RWPE1 (cell line): ENCODE measurements around the gene LAMA5.
A peak's percentile ranks its signal among the peaks of the same experiment; 100 is the strongest.
"Not testable (repeated sequence)": the region's sequence is repeated elsewhere in the genome, so short reads cannot be mapped to it uniquely, and the experiment has no call there.

Experiments used
- CTCF ChIA-PET: fragments of 350-600 bp; sonication (Branson Sonifier 250); formaldehyde crosslinking; extraction: SDS; loops from one replicate; lab custom pipeline; 2021; lab: Yijun Ruan, JAX
- POLR2A ChIA-PET: fragments of 400-600 bp; formaldehyde crosslinking; extraction: SDS; loops from one replicate; lab custom pipeline; 2020; ENCODE audit warnings: antibody characterized with exemption; ENCODE audit not compliant: low non-redundant PET; lab: Yijun Ruan, JAX
- DNase-seq: peaks from one replicate; pipeline ENCODE4 v3.0.0; 2012; ENCODE audit warnings: low spot score
- H3K27ac ChIP-seq: fragments of 450-650 bp; 2 replicates; pipeline ENCODE4 v1.5.1; 2017
- CTCF ChIP-seq: fragments of 450-650 bp; conservative IDR thresholded peaks from 2 replicates; pipeline ENCODE4 v1.5.1; 2017; ENCODE audit warnings: low read depth, mild to moderate bottlenecking

Gene LAMA5

GRCh38 chr20:62377064-62377461 lies 10.0 kb upstream of the LAMA5 start:
- ChIA-PET POLR2A (interaction anchor here (1.3 to 5.1 kb wide), 2 partner anchors 10 kb away, joined by 9 to 67 read pairs; partner anchors contain the start of genes LAMA5 and RPS21), CTCF (interaction anchor here (0.7 to 2.4 kb wide), 4 partner anchors 8 to 330 kb away, joined by 3 to 11 read pairs (median 6); partner anchors contain the start of gene ADRM1)
- no peak for TF ChIP-seq CTCF
- peak overlapping the region; percentile 100 for H3K27ac ChIP-seq
- DNase-seq = no peak

- peak; percentile 80 for TF ChIP-seq CTCF
- H3K27ac ChIP-seq = peak overlapping the region; percentile 100
- POLR2A ChIA-PET = interaction anchor here (1.1 to 5.1 kb wide), 4 partner anchors 10 to 26 kb away, joined by 3 to 67 read pairs (median 7); partner anchors contain the start of genes LAMA5 and RPS21
- no peak for DNase-seq
- CTCF ChIA-PET = interaction anchor here (0.6 to 2.4 kb wide), 11 partner anchors 11 to 429 kb away, joined by 3 to 11 read pairs (median 4); partner anchors contain the start of gene ADRM1
Measured at GRCh38 chr20:62376112-62377063, 9.3 kb upstream of the LAMA5 start.

GRCh38 chr20:62374331-62375152 lies 7.4 kb upstream of the LAMA5 start:
- CTCF ChIA-PET = interaction anchor here (0.6 to 1.2 kb wide), 3 partner anchors 8 to 22 kb away, joined by 3 to 4 read pairs (median 4); no protein-coding TSS in a partner anchor
- no peak for DNase-seq
- no peak for TF ChIP-seq CTCF
- POLR2A ChIA-PET = interaction anchor here (0.6 to 5.1 kb wide), 3 partner anchors 8 to 207 kb away, joined by 3 to 67 read pairs (median 16); partner anchors contain the start of gene LAMA5
- peak overlapping the region; percentile 100 for H3K27ac ChIP-seq

- POLR2A ChIA-PET, DNase-seq: not testable (repeated sequence)
- CTCF ChIA-PET = interaction anchor here (0.6 to 0.9 kb wide), 2 partner anchors 9 to 23 kb away, joined by 3 to 4 read pairs; no protein-coding TSS in a partner anchor
- peak overlapping the region; percentile 100 for H3K27ac ChIP-seq
Measured at GRCh38 chr20:62373631-62374179, 6.6 kb upstream of the LAMA5 start.

GRCh38 chr20:62372042-62372993 lies 5.2 kb upstream of the LAMA5 start:
- TF ChIP-seq CTCF = no peak
- peak overlapping the region; percentile 100 for H3K27ac ChIP-seq
- ChIA-PET CTCF (interaction anchor here (0.6 to 1.9 kb wide), 4 partner anchors 10 to 70 kb away, joined by 3 to 7 read pairs (median 4); partner anchors contain the start of gene ADRM1), POLR2A (interaction anchor here (0.7 to 1.3 kb wide), 3 partner anchors 9 to 66 kb away, joined by 3 to 4 read pairs (median 3); no protein-coding TSS in a partner anchor)
- DNase-seq = no peak
